GM18907 (cell line): Measurements from ENCODE around the gene CCDC83.
A peak's percentile ranks its signal among the peaks of the same experiment; 100 is the strongest.
"Not testable (repeated sequence)": the region's sequence is repeated elsewhere in the genome, so short reads cannot be mapped to it uniquely, and the experiment has no call there.

Source experiments
- ATAC-seq: cut with Tn5 transposase; IDR thresholded peaks from one replicate; pipeline ENCODE4 v1.9.1; 2021; ENCODE audit warnings: mild to moderate bottlenecking, moderate library complexity; ENCODE audit not compliant: unreplicated experiment

Gene CCDC83

GRCh38 chr11:85886089-85887056, 31.2 kb downstream of the CCDC83 start:
- no peak for ATAC-seq

GRCh38 chr11:85889108-85889507, 33.9 kb downstream of the CCDC83 start:
- no peak for ATAC-seq

DNA sequence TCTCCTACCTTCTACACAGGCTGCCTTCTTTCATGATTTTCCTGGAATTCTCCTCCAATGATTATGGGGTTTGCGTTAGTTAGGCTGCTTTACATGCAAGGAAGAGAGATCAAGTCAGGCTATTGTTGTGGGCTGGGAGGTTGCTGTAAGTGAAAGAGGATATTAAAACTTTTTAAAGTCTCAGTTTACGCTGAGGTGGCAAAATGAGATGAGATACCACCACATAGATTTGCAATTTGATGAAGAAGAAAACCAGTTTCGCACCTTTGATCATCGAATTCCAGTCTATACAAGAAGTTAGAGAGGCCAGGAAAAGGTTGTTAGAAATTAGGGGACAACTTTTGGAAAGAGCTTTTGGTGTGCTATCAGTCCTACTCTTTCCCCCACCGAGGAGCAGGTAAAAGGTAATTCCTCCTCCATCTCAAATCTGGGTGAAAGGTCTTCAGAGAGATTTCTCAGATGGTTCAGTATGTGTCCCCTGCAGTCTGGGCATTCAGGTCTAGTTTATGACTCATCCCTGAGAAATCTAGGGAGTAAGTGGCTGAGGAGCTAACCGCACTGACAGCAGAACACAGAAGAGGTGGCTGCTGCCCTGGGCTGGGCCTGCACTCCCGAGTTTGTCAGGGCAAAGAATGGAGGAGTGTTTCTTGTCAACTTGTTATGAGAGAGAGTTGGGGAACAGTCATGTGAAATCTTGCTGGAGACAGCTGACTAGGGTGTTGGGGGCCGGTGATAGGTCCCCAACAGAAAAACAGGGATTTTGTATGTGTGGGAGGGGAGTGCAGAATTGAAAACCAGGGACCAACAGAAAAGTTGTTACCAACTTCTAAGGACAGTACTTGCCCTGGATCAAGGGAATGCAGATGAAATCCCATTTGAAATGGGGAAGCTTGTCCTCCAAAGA, 34.7 kb downstream of the CCDC83 start:
- no peak for ATAC-seq

DNA sequence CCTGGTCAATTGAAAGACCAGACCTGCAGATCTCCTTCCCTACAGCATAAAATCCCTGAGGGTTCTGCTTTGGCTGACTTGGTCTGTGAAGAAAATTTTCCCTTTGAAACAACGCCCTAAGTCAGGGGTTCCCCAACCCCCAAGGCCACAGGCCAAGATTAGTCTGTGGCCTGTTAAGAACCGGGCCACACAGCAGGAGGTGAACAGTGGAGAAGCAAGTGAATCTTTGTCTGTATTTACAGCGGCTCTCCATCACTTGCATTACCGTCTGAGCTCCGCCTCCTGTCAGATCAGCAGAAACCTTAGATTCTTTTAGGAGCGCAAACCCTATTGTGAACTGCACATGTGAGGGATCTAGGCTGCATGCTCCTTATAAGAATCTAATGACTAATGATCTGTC, 38.2 kb downstream of the CCDC83 start:
- no peak for ATAC-seq

DNA sequence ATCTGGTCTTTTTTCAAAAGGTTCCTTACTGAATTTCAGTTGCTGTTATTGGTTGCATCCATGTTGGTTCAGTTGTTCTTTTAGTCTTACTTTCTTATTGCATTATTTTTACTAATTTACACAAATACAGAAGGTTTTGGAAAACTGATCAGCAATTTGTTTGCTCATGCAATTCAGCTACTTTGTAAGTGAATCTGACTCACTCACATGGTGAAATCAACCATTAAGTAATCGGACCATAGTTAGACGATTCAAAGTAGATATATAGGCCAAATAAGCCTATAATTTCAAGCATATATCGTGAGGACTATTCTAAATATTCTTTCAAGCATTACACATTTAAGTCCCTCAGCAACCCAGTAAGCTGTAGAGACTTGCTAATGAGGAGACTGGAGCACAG, 41.7 kb downstream of the CCDC83 start:
- no peak for ATAC-seq

GRCh38 chr11:85898456-85898855, 43.3 kb downstream of the CCDC83 start:
- no peak for ATAC-seq

GRCh38 chr11:85902353-85902752, 47.2 kb downstream of the CCDC83 start:
- no peak for ATAC-seq

- no peak for ATAC-seq
Observed at GRCh38 chr11:85903406-85903805, 48.2 kb downstream of the CCDC83 start.

DNA sequence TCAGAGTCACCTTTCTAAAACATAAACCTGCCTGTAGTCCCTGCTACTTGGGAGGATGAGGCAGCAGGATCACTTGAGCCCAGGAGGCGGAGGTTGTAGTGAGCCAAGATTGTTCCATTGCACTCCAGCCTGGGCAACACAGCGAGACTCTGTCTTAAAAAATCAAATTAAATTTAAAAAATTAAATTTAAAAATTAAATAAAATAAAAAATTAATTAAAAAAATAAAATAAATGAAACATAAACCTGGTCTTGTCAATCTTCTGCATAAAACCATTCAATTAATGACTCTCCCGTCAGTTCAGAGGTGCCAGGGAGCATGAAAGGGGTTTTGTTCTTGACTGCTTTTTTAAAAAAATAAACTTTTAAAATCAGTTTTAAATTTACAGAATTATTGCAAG, 48.6 kb downstream of the CCDC83 start:
- no peak for ATAC-seq

DNA sequence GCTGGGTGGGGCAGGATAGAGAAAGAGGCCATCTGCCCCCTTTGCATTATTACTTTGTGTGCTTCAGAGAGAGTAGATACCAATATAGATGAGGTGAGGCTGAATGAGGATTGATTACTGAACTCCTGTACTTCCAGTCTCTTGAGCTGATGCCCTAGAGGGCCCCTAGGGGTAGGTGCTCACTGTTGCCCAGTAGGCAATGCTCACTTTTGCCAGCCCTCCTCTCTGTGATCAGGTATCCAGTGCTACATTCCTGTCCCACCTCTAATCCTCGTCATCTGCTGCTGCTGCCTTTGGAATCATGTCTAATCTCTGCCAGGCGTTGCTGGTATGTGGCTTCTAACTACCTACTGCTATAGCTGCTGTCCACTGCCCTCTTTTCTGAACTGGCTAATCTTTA, 57.2 kb downstream of the CCDC83 start:
- no peak for ATAC-seq

GRCh38 chr11:85913513-85913912, 58.3 kb downstream of the CCDC83 start:
- no peak for ATAC-seq

GRCh38 chr11:85914425-85914824, 59.2 kb downstream of the CCDC83 start:
- ATAC-seq, result no peak

- ATAC-seq, result no peak
Observed at GRCh38 chr11:85918910-85919794, 64.0 kb downstream of the CCDC83 start.

- ATAC-seq, result peak; percentile 100
Observed at GRCh38 chr11:85922367-85922766, 67.2 kb downstream of the CCDC83 start.

- no peak for ATAC-seq
Observed at GRCh38 chr11:85923455-85923854, 68.3 kb downstream of the CCDC83 start.

GRCh38 chr11:85926653-85927214, 71.6 kb downstream of the CCDC83 start:
- not testable (repeated sequence) for ATAC-seq

DNA sequence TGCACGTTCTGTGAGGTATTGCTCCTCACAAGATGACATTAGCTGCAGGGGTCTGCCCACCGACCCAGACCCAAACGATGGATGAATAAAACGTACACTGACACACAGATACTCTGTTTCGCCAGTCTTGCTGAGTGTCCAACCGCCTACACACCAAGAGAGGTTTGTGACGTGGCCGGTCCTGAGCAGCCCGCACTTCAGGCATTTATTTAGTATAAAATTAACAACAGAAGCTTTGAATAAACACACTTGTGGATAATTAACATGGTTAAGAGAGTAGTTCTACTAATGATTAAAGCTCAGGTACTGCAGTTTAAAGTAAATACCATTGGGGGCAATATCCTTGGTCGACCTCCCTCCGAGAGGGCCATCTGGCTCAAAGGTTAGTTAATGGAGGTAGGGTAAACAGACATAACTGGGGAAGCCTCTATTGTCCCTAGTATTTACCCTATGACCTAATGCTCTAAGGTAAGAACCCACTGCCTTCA, 75.7 kb downstream of the CCDC83 start:
- no peak for ATAC-seq

GRCh38 chr11:85934596-85935169, 79.5 kb downstream of the CCDC83 start:
- ATAC-seq, result no peak

DNA sequence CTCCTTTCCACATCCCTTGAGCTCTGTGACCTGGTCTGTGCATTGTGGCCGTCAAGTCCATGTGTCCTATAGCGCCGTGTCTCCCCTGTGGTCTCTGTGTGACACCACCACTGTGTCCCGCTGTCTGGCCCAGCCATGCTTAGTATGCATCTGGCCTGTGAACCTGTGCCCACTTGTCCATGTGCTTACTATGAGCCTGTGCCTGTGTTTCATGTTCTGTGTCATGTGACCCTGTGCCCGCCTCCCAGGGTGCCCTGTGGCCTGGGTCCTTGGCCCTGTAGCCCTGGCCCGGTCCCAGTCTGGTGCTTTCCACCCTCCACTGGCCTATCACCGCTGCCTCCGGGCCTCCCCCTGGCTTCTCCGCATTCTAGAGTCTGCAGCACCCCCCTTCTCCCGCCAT, 80.6 kb downstream of the CCDC83 start:
- no peak for ATAC-seq

- ATAC-seq, result no peak
Observed at GRCh38 chr11:85937835-85938234, 82.7 kb downstream of the CCDC83 start.
